ENCODE results near the gene HOMER2. TPM values are rescaled to one million over a fixed set of nuclear protein-coding genes. Genes with fewer than 3 reads are reported as not detected.

HOMER2 gene
- total and polyA plus RNA-seq, 4 donors = 4.3 to 62.0 (median 23.6) TPM

DNA sequence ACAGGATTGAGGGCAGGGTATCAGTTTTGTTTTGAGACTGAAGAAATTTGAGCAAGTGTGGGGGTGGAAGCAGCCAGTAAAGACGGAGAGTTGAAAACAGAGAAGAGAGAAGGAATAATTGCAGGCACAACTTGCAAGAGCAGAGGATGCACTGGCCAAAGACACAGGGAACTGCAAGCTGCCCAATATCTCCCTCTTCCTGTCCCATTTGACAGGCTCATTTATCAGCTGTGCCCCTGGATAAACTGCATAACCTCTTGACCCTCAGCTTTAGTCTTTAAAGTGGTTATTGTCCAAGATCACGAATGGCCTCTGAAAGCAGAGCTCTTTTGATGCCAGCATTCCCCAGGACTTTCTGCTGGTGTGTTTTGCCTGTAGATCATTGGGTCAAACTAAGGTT lies 28.5 kb upstream of the HOMER2 start:
- TF ChIP-seq SP1 (IDR thresholded peaks at IDR 0.05) = no peak
- TF ChIP-seq FOXA1 (IDR thresholded peaks at IDR 0.05) = no peak
- TF ChIP-seq, protein P1, sequence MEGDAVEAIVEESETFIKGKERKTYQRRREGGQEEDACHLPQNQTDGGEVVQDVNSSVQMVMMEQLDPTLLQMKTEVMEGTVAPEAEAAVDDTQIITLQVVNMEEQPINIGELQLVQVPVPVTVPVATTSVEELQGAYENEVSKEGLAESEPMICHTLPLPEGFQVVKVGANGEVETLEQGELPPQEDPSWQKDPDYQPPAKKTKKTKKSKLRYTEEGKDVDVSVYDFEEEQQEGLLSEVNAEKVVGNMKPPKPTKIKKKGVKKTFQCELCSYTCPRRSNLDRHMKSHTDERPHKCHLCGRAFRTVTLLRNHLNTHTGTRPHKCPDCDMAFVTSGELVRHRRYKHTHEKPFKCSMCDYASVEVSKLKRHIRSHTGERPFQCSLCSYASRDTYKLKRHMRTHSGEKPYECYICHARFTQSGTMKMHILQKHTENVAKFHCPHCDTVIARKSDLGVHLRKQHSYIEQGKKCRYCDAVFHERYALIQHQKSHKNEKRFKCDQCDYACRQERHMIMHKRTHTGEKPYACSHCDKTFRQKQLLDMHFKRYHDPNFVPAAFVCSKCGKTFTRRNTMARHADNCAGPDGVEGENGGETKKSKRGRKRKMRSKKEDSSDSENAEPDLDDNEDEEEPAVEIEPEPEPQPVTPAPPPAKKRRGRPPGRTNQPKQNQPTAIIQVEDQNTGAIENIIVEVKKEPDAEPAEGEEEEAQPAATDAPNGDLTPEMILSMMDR (IDR thresholded peaks at IDR 0.05; ENCODE audit: low read depth, low read length, missing input control) = no peak
- TF ChIP-seq, protein P2, sequence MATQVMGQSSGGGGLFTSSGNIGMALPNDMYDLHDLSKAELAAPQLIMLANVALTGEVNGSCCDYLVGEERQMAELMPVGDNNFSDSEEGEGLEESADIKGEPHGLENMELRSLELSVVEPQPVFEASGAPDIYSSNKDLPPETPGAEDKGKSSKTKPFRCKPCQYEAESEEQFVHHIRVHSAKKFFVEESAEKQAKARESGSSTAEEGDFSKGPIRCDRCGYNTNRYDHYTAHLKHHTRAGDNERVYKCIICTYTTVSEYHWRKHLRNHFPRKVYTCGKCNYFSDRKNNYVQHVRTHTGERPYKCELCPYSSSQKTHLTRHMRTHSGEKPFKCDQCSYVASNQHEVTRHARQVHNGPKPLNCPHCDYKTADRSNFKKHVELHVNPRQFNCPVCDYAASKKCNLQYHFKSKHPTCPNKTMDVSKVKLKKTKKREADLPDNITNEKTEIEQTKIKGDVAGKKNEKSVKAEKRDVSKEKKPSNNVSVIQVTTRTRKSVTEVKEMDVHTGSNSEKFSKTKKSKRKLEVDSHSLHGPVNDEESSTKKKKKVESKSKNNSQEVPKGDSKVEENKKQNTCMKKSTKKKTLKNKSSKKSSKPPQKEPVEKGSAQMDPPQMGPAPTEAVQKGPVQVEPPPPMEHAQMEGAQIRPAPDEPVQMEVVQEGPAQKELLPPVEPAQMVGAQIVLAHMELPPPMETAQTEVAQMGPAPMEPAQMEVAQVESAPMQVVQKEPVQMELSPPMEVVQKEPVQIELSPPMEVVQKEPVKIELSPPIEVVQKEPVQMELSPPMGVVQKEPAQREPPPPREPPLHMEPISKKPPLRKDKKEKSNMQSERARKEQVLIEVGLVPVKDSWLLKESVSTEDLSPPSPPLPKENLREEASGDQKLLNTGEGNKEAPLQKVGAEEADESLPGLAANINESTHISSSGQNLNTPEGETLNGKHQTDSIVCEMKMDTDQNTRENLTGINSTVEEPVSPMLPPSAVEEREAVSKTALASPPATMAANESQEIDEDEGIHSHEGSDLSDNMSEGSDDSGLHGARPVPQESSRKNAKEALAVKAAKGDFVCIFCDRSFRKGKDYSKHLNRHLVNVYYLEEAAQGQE (IDR thresholded peaks at IDR 0.05) = no peak
- TF ChIP-seq, protein P3, sequence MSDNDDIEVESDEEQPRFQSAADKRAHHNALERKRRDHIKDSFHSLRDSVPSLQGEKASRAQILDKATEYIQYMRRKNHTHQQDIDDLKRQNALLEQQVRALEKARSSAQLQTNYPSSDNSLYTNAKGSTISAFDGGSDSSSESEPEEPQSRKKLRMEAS (IDR thresholded peaks at IDR 0.05) = no peak
- TF ChIP-seq JUND (IDR thresholded peaks at IDR 0.05) = no peak
- TF ChIP-seq, protein P4, sequence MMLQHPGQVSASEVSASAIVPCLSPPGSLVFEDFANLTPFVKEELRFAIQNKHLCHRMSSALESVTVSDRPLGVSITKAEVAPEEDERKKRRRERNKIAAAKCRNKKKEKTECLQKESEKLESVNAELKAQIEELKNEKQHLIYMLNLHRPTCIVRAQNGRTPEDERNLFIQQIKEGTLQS (IDR thresholded peaks at IDR 0.05) = no peak
- TF ChIP-seq YY1 (IDR thresholded peaks at IDR 0.05) = no peak
- no peak for TF ChIP-seq FOXA2 (IDR thresholded peaks at IDR 0.05)
- no peak for TF ChIP-seq NR2F2 (IDR thresholded peaks at IDR 0.05)
- no peak for TF ChIP-seq TAF1 (conservative IDR thresholded peaks at IDR 0.05)
- no peak for TF ChIP-seq RXRA (IDR thresholded peaks at IDR 0.05)
- TF ChIP-seq HNF4G (IDR thresholded peaks at IDR 0.05) = no peak
- no peak overlapping the region for H3K27ac ChIP-seq (ENCODE audit: low read depth in 1 of 2, low read length in 2 of 2)
- no peaks in the 10 kb centered on the region for H3K9me3 ChIP-seq (ENCODE audit: control insufficient read depth in 4 of 4, low read length in 3 of 4)
- H3K4me1 ChIP-seq (ENCODE audit: control insufficient read depth in 4 of 4, insufficient read depth in 4 of 4, low read length in 3 of 4) = peaks cover 2 to 10% (median 8%) of the 10 kb centered on the region in 4 donors
- H3K27me3 ChIP-seq (ENCODE audit: control insufficient read depth in 4 of 4, insufficient read depth in 4 of 4, low read length in 3 of 4) = no peaks in the 10 kb centered on the region
- WGBS = 57% methylated on average over 2 of the region's 2 CpGs
- DNase-seq (ENCODE audit: low spot score) = no peak
- no peaks in the 10 kb centered on the region for H3K36me3 ChIP-seq (ENCODE audit: control insufficient read depth in 4 of 4, insufficient read depth in 3 of 4, low read depth in 1 of 4, low read length in 3 of 4)
- H3K9ac ChIP-seq (ENCODE audit: low read depth in 1 of 2, low read length in 2 of 2) = no peak overlapping the region
- no peak overlapping the region for H3K4me3 ChIP-seq (ENCODE audit: low read depth in 1 of 3, low read length in 3 of 3)

DNA sequence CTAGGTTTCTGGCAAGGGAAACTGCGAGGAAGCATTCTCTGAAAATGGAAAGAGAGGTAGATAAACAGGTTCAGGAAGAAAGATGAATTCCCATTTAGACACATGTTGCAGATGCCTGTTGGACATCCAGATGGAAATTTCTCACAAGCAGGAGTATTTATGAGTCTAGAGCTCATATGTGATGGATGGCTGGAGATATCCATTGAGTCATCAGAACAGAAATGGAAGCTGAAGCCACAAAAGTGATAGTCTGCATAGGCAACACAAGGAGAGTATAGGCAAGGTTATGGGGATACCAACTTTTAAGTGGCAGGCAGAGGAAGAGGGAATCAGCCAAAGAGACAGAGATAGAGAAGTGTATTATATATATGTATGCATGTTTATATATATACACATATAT lies 27.2 kb upstream of the HOMER2 start:
- 100% methylated on average over 1 of the region's 1 CpG for WGBS
- Histone ChIP-seq H3K9me3 (ENCODE audit: control insufficient read depth in 4 of 4, low read length in 3 of 4) (no peaks in the 10 kb centered on the region), H3K9ac (ENCODE audit: low read depth in 1 of 2, low read length in 2 of 2) (no peak overlapping the region)

More for the DNA sequence above, 27.2 kb upstream of the HOMER2 start:
- Histone ChIP-seq H3K4me3 (ENCODE audit: low read depth in 1 of 3, low read length in 3 of 3) (no peak overlapping the region), H3K27me3 (ENCODE audit: control insufficient read depth in 4 of 4, insufficient read depth in 4 of 4, low read length in 3 of 4) (no peaks in the 10 kb centered on the region), H3K36me3 (ENCODE audit: control insufficient read depth in 4 of 4, insufficient read depth in 3 of 4, low read depth in 1 of 4, low read length in 3 of 4) (no peaks in the 10 kb centered on the region), H3K27ac (ENCODE audit: low read depth in 1 of 2, low read length in 2 of 2) (no peak overlapping the region), H3K4me1 (ENCODE audit: control insufficient read depth in 4 of 4, insufficient read depth in 4 of 4, low read length in 3 of 4) (peaks cover 0 to under 1% (median under 1%) of the 10 kb centered on the region in 4 donors)
- TF ChIP-seq HNF4A (conservative IDR thresholded peaks at IDR 0.05) (no peak), SP1 (IDR thresholded peaks at IDR 0.05) (no peak), FOXA2 (IDR thresholded peaks at IDR 0.05) (no peak), RXRA (IDR thresholded peaks at IDR 0.05) (no peak), YY1 (IDR thresholded peaks at IDR 0.05) (no peak), EGR1 (IDR thresholded peaks at IDR 0.05; ENCODE audit: low read depth in 2 of 2) (no peak), HNF4G (IDR thresholded peaks at IDR 0.05) (no peak), JUND (IDR thresholded peaks at IDR 0.05) (no peak), FOXA1 (IDR thresholded peaks at IDR 0.05) (no peak), RAD21 (IDR thresholded peaks at IDR 0.05) (no peak)
- TF ChIP-seq, protein P3 (IDR thresholded peaks at IDR 0.05) = no peak
- TF ChIP-seq, protein P4 (IDR thresholded peaks at IDR 0.05) = no peak
- TF ChIP-seq, protein P2 (IDR thresholded peaks at IDR 0.05) = no peak
- DNase-seq (ENCODE audit: low spot score) = no peak
